B cell (primary cell): ENCODE measurements around the gene MPEG1.

Source experiments
- CTCF ChIP-seq: fragments of 200-600 bp; IDR thresholded peaks from one replicate; pipeline ENCODE4 v1.8.0; 2022; ENCODE audit warnings: antibody characterized with exemption, mild to moderate bottlenecking
- EZH2 ChIP-seq: IDR thresholded peaks from 2 replicates; pipeline ENCODE4 v1.6.1; 2012; ENCODE audit warnings: borderline replicate concordance, low read depth, mild to moderate bottlenecking, moderate library complexity, low read length; ENCODE audit not compliant: insufficient read depth, poor library complexity, severe bottlenecking

DNA sequence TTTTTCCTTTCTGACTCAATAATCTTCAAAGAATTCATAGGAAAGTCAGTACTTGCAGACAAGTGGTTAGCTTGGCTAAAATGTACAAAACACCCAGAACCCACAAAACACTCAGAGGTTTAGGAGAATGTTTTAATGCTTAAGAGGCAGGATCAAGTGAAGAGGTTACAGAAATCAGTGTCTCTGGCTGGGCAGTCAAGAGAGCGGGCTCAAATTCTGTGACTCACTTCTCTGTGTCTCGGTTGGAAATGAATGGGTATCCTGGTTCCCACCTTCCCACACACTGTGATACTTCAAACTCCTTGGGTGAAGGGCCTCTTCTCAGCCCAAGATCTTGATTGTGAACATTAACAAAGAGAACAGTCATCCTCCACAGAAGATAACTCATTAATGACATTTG, 3.8 kb downstream of the MPEG1 start:
- TF ChIP-seq CTCF, result no peak
- no peak for TF ChIP-seq EZH2
